ENCODE measurements around the gene FAM240A.

The FAM240A gene

GRCh38 chr3:46667061-46667621, 54.8 kb downstream of the FAM240A start:
- TF ChIP-seq CTCF (IDR thresholded peaks at IDR 0.05; ENCODE audit: low read length, missing control alignments), result no peak
- no peak overlapping the region for H3K4me3 ChIP-seq (replicated peaks; ENCODE audit: low read depth, low read length)
- no peak for DNase-seq (ENCODE audit: low read depth)

GRCh38 chr3:46667657-46668056, 55.3 kb downstream of the FAM240A start:
- no peak for TF ChIP-seq CTCF (IDR thresholded peaks at IDR 0.05; ENCODE audit: low read length, missing control alignments)
- no peak for DNase-seq (ENCODE audit: low read depth)
- no peak overlapping the region for H3K4me3 ChIP-seq (replicated peaks; ENCODE audit: low read depth, low read length)

- no peak for TF ChIP-seq CTCF (IDR thresholded peaks at IDR 0.05; ENCODE audit: low read length, missing control alignments)
- H3K4me3 ChIP-seq (replicated peaks; ENCODE audit: low read depth, low read length), result no peak overlapping the region
- no peak for DNase-seq (ENCODE audit: low read depth)
Measured at GRCh38 chr3:46668116-46668515, 55.8 kb downstream of the FAM240A start.

GRCh38 chr3:46668591-46668990, 56.3 kb downstream of the FAM240A start:
- no peak for DNase-seq (ENCODE audit: low read depth)
- TF ChIP-seq CTCF (IDR thresholded peaks at IDR 0.05; ENCODE audit: low read length, missing control alignments), result no peak
- no peak overlapping the region for H3K4me3 ChIP-seq (replicated peaks; ENCODE audit: low read depth, low read length)

- no peak for TF ChIP-seq CTCF (IDR thresholded peaks at IDR 0.05; ENCODE audit: low read length, missing control alignments)
- no peak for DNase-seq (ENCODE audit: low read depth)
- no peak overlapping the region for H3K4me3 ChIP-seq (replicated peaks; ENCODE audit: low read depth, low read length)
Measured at GRCh38 chr3:46669191-46669999, 57.1 kb downstream of the FAM240A start.

- no peak overlapping the region for H3K4me3 ChIP-seq (replicated peaks; ENCODE audit: low read depth, low read length)
- no peak for TF ChIP-seq CTCF (IDR thresholded peaks at IDR 0.05; ENCODE audit: low read length, missing control alignments)
- DNase-seq (ENCODE audit: low read depth), result no peak
Measured at GRCh38 chr3:46670000-46670890, 57.9 kb downstream of the FAM240A start.

Measured in fibroblast of pulmonary artery (primary cell).